Renal cortical epithelial cell (primary cell): ENCODE measurements around the gene ABTB2. TPM values are rescaled to one million over a fixed set of nuclear protein-coding genes. Genes with fewer than 3 reads are reported as not detected.

Source experiments
- DNase-seq: peaks from one replicate; pipeline ENCODE4 v3.0.0-alpha.2; 2011; ENCODE audit warnings: low read depth
- total RNA-seq: library from RNA; depleted of rRNA; stranded (reverse); fragments of >200 nt; gene quantifications from 2 replicates; pipeline ENCODE4 v1.2.3, GENCODE V29; 2014

The ABTB2 gene
- total RNA-seq, 1 donor from 2014 or later, result 44.1 TPM

GRCh38 chr11:34209809-34210208, 148.0 kb downstream of the ABTB2 start:
- DNase-seq, result no peak

GRCh38 chr11:34208266-34209135, 149.3 kb downstream of the ABTB2 start:
- peak; percentile 86 for DNase-seq

GRCh38 chr11:34207487-34208180, 150.2 kb downstream of the ABTB2 start:
- DNase-seq, result no peak

- DNase-seq, result no peak
These were observed 151.2 kb downstream of the ABTB2 start for GRCh38 chr11:34206407-34207300.

- DNase-seq, result no peak
These were observed 152.3 kb downstream of the ABTB2 start for GRCh38 chr11:34205326-34206035.

GRCh38 chr11:34204396-34205279, 153.2 kb downstream of the ABTB2 start:
- DNase-seq, result peak; percentile 99

- no peak for DNase-seq
These were observed 154.4 kb downstream of the ABTB2 start for GRCh38 chr11:34203377-34203871.

GRCh38 chr11:34201129-34201528, 156.7 kb downstream of the ABTB2 start:
- no peak for DNase-seq

- DNase-seq, result no peak
These were observed 158.3 kb downstream of the ABTB2 start for GRCh38 chr11:34199525-34199924.

GRCh38 chr11:34198523-34198922, 159.3 kb downstream of the ABTB2 start:
- DNase-seq, result no peak

- DNase-seq, result no peak
These were observed 160.6 kb downstream of the ABTB2 start for GRCh38 chr11:34197256-34197655.

GRCh38 chr11:34194576-34195335, 163.1 kb downstream of the ABTB2 start:
- no peak for DNase-seq

- peak; percentile 85 for DNase-seq
These were observed 165.1 kb downstream of the ABTB2 start for GRCh38 chr11:34192481-34193401.

GRCh38 chr11:34191578-34191977, 166.2 kb downstream of the ABTB2 start:
- DNase-seq, result no peak

GRCh38 chr11:34190192-34191139, 167.3 kb downstream of the ABTB2 start:
- no peak for DNase-seq

GRCh38 chr11:34189191-34189590, 168.6 kb downstream of the ABTB2 start:
- no peak for DNase-seq

- no peak for DNase-seq
These were observed 169.6 kb downstream of the ABTB2 start for GRCh38 chr11:34188181-34188580.
